ENCODE data around the gene SHISA3. TPM values are rescaled to one million over a fixed set of nuclear protein-coding genes. Genes with fewer than 3 reads are reported as not detected.
"Not testable (repeated sequence)": the region's sequence is repeated elsewhere in the genome, so short reads cannot be mapped to it uniquely, and the experiment has no call there.

Gene SHISA3
- total RNA-seq (2014; rRNA removed; shearing (Covaris generic)) = 0.58 and 0.72 TPM in 2 replicates
- polyA plus RNA-seq (2014; cell fraction: nucleus; rRNA removed) = 1.3 and 2.1 TPM in 2 replicates

DNA sequence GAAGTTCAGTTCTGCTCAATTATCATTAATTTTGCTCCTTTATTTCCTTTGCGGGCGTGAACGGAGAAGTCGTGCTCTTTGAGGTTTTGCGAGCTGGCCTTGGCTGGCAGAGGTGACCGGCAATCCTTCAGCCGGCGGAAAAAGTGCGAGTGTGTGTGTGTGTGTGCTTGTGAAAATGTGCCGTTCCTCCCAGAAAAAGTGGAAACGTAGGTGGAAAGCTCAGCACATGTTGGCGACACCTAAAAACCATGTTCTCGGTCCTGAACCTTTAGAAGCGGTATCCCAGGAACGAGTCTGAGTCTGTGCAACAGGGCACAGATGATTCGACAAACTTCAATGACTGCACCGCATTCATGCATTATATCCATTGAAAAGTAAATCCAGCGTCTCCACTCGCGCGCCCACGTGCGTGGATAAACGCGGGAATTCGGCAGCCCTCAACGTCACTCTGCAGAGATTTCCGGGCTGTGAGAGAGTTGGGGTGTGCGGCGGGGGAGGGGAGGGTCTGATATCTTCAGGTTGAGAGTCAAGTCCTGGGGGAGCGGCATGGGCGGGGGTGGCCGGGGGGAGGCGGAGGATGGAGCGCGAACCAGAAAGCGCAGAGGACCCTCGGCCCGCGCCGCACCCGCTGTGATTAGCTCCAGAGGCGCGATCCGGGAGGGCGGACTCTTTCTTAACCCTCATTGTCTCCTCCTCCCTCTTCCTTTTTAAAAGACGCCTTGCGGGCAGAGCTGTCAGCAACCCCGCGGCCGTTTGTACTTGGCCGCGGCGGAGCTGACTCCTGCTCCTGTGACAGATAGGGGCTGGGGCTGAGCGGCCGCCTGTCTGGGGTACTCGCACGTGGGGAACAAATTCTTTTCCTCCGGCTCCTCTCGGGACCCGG, at the start of gene SHISA3:
TSS of gene SHISA3 (plus strand) at position 737 of the 883 bp plus-strand sequence. CDS start 569 bp downstream, outside the sequence.
- DNase-seq (ENCODE audit: extremely low read depth, low read depth) = no peak

DNA sequence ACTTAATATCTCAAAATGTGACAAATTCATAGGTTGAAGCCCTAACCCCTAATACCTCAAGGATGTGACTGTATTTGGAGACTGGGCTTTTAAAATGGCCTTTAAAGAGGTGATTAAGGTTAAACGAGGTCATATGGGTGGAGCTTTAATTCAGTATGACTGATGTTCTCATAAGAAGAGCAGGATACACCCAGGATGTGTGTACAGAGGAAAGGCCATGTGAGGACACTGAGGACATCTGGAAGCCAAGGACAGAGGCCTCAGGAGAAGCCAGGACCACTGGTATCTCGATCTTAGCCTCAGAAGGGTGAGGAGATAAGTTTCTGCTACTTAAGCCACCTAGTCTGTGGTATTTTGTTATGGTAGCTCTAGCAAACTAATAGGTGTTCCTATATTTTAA, 49.0 kb upstream of the SHISA3 start:
- DNase-seq (ENCODE audit: extremely low read depth, low read depth) = no peak

DNA sequence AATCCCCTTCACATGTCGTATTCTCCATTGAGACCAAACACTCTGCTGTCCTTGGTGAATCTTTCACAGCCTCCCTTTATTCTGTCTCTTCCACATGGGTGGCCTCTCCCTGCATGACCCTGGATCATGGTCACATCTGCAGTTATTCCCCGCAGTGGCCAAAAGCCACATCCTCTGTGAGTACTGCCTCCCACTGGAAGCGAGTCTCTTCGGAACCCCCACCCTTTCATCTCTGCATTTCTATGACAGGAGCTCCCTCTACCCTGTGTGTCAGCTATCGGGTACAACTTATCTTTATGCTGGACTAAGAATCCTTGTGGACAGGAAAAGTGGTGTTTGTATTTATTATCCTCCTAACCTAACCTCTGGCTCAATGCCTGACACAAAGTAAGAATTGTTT, 48.6 kb upstream of the SHISA3 start:
- no peak for DNase-seq (ENCODE audit: extremely low read depth, low read depth)

GRCh38 chr4:42350611-42351182, 46.6 kb upstream of the SHISA3 start:
- DNase-seq (ENCODE audit: extremely low read depth, low read depth) = no peak

GRCh38 chr4:42352049-42352448, 45.2 kb upstream of the SHISA3 start:
- no peak for DNase-seq (ENCODE audit: extremely low read depth, low read depth)

DNA sequence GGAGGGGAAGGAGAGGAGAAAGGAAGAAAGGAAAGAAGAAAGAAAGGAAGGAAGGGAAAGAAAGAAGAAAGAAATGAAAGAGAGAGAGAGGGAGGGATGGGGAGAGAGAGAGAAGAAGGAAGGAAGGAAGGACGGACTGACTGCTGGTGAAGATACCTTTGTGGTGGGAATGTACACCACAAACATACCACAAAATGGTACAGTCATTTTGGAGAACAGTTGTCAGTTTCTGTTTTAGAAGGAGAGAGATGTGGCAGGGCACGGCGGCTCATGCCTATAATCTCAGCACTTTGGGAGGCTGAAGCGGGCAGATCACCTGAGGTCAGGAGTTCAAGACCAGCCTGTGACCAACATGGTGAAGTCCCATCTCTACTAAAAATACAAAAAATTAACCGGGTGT, 40.0 kb upstream of the SHISA3 start:
- DNase-seq (ENCODE audit: extremely low read depth, low read depth) = no peak

DNA sequence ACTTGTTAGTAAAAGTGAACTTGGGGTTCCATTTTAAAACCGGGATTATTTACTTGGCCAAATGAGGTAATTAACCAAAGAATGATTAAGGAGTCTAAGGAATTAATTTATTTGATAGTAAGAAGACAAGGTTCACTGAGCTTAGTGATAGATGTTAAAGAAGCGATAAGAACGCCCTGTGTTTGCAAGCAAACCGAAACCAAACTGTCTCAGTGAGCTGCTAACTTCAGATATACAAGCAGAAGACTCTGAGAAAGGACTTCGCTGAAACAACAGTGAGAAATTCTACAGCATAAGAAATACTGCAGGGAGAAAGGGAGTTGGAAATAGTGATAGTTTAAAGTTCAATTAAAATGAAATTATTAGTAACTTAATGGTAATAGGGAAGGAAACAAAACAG, 37.6 kb upstream of the SHISA3 start:
- DNase-seq (ENCODE audit: extremely low read depth, low read depth) = no peak

- no peak for DNase-seq (ENCODE audit: extremely low read depth, low read depth)
Measured at GRCh38 chr4:42360256-42360669, 37.0 kb upstream of the SHISA3 start.

GRCh38 chr4:42361456-42361855, 35.8 kb upstream of the SHISA3 start:
- DNase-seq (ENCODE audit: extremely low read depth, low read depth) = no peak

- no peak for DNase-seq (ENCODE audit: extremely low read depth, low read depth)
Measured at GRCh38 chr4:42362591-42362990, 34.7 kb upstream of the SHISA3 start.

- DNase-seq (ENCODE audit: extremely low read depth, low read depth) = no peak
Measured at GRCh38 chr4:42363614-42364013, 33.7 kb upstream of the SHISA3 start.

DNA sequence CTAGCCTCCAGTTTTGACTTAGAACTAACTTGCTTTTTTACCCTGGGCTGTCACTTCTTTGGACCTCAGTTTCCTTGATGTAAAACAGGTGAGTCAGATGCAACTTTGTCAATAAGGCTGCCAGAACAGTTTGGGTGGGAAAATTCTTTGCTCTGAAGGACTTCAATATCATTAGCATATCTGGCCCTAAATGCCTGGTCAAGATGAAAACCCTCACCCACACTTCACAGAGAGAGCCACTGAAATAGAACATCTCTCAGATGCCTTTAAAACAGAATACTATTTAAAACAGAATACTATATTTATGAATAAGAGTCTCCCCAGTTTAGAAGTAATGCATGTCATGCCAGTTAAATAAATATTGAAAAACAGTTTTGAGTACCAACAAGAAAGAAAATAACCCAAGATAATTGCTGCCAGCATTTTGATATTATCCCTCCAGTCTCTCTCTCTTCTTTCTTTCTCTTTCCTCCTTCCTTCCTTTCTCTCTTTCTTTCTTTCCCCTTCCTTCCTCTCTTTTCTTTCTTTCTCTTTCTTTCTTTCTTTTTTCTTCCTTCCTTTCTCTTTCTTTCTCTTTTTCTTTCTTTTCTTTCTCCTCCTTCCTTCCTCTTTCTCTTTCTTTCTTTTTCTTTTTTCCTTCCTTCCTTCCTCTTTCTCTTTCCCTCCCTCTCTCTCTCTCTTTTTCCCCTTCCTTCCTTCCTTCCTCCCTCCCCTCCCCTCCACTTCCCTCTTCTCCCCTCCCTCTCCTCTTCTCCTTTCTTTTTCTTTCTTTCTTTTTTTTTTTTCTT, 32.8 kb upstream of the SHISA3 start:
- DNase-seq (ENCODE audit: extremely low read depth, low read depth) = no peak

- DNase-seq (ENCODE audit: extremely low read depth, low read depth) = no peak
Measured at GRCh38 chr4:42366959-42367358, 30.3 kb upstream of the SHISA3 start.

- DNase-seq (ENCODE audit: extremely low read depth, low read depth) = no peak
Measured at GRCh38 chr4:42369489-42369888, 27.8 kb upstream of the SHISA3 start.

DNA sequence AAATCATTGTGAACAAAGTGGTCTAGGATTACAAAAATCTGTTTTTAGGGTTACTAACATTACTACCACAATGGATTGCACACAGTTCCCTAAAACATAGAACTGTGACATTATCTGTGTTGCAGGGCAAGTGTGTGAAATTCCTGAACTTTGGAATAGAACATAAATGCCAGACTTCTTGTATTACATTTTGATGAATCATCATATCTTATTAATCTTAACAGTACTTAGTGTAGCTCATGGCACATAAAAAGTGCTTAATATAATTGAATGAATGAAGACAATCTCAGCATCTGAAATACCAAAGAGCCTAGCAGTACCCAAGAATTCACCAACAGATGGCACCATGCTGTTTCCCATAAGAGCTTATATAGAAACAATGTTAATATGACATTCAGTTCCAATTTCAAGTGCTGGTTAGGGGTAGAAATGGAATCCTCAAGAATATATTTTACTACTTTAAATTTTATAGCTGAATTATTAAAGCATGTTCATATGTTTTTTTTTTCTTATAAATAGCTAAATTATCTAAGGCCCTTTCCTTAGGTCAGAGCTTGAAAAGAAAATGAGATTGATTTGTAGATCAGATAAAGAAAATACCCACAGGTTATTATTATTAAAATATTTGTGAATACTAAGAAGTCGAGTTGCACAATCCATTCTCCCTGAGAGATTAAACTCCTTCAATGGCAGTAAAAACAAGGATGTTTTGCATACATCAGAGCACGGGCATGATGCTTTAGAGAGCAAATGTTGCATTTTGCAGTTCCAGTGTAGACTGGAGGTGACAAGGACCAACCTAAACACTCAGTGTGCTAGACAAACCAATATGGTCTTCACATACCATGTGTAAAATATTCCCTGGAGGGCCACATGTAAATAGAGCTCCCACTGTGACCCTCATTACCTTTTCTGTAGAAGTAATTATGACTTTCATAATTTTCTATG, 25.7 kb upstream of the SHISA3 start:
- DNase-seq (ENCODE audit: extremely low read depth, low read depth) = peak; percentile 41

GRCh38 chr4:42372303-42372702, 25.0 kb upstream of the SHISA3 start:
- DNase-seq (ENCODE audit: extremely low read depth, low read depth) = not testable (repeated sequence)

GRCh38 chr4:42377497-42377896, 19.8 kb upstream of the SHISA3 start:
- DNase-seq (ENCODE audit: extremely low read depth, low read depth) = no peak

GRCh38 chr4:42381666-42382065, 15.6 kb upstream of the SHISA3 start:
- no peak for DNase-seq (ENCODE audit: extremely low read depth, low read depth)

GRCh38 chr4:42385516-42385915, 11.8 kb upstream of the SHISA3 start:
- DNase-seq (ENCODE audit: extremely low read depth, low read depth) = no peak
